ENCODE measurements around the gene KIFBP. TPM values are rescaled to one million over a fixed set of nuclear protein-coding genes. Genes with fewer than 3 reads are reported as not detected.

Gene KIFBP
- total RNA-seq, 2 experiments from 2014 or later, result 16.0 to 23.1 TPM

GRCh38 chr10:69045441-69046300 is 57.1 kb downstream of the KIFBP start:
- CTCF ChIA-PET, result interaction anchor here (0.6 to 4.3 kb wide), 13 partner anchors 8 to 496 kb away, joined by 3 to 24 read pairs (median 7); partner anchors contain the start of gene SRGN
- Mint-ChIP-seq H3K36me3 (no peaks in the 10 kb centered on the region), H3K4me3 (peak overlapping the region; percentile 58), H3K9me3 (ENCODE audit: low read depth) (no peaks in the 10 kb centered on the region), H3K4me1 (peaks cover 57% of the 10 kb centered on the region), H3K27ac (peak overlapping the region; percentile 98), H3K27me3 (no peaks in the 10 kb centered on the region)
- DNase-seq (peak; percentile 68), ATAC-seq (peak; percentile 76)

DNA sequence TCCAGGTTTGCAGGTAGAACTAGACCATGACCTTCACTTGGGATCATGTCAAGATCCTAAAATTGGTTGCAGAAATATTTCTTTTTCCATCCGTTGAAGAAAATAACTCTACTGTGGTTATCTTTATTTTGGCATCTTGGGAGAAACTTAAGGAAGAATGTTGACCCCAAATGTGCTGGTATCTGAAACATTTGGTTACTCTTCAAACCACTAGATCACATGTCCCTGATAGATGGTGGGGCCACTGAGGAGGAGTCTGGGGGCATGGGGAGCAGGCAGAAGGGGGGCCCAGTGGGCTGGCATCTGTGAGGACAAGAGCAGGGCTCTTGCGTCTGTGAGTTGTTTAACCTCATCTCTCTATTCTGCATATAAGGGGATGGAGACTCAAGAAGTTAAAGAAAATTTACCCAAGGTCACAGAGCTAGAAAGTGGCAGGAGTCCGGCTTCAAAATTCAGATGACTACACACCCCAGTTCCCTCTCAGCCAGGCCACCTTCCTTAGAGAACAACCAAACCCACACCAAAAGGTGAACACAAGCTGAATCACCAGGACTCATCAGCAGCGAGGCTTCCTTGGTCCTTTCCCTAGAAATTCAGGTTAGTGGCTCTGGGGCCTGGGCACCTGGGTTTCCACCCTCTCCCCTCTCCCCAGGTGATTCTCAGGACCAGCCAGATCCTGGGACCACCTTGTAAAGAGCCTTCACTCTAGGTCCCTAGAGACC is 58.7 kb downstream of the KIFBP start:
- Mint-ChIP-seq H3K9me3 (ENCODE audit: low read depth) (no peaks in the 10 kb centered on the region), H3K4me3 (no peak overlapping the region), H3K27me3 (no peaks in the 10 kb centered on the region), H3K27ac (peak overlapping the region; percentile 58), H3K36me3 (no peaks in the 10 kb centered on the region), H3K4me1 (peaks cover 71% of the 10 kb centered on the region)
- DNase-seq (no peak), ATAC-seq (no peak)
- CTCF ChIA-PET, result interaction anchor here (1.0 to 4.3 kb wide), 2 partner anchors 9 to 46 kb away, joined by 5 to 24 read pairs; no protein-coding TSS in a partner anchor

DNA sequence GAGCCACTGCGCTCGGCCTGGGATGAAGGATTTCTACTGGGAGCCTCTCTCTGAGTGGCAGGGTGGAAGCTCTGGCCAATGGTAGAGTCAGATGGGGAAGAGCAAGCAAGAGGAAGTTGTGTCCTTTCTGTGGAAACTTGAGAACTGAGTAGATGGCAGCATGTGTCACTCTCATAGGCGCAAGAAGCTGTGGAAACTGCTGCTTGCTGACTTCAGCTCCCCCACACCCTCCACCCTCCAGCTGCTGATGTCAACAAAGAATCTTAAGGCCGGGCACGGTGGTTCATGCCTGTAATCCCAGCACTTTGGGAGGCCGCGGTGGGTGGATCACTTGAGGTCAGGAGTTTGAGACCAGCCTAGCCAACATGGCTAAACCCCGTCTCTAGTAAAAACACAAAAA is 59.5 kb downstream of the KIFBP start:
- ATAC-seq (peak; percentile 7), DNase-seq (peak; percentile 59)
- Mint-ChIP-seq H3K4me1 (peaks cover 79% of the 10 kb centered on the region), H3K27me3 (no peaks in the 10 kb centered on the region), H3K9me3 (ENCODE audit: low read depth) (no peaks in the 10 kb centered on the region), H3K27ac (peak overlapping the region; percentile 50), H3K4me3 (no peak overlapping the region), H3K36me3 (no peaks in the 10 kb centered on the region)
- CTCF ChIA-PET, result interaction anchor here (1.0 to 1.5 kb wide), 3 partner anchors 35 to 181 kb away, joined by 3 read pairs; no protein-coding TSS in a partner anchor

DNA sequence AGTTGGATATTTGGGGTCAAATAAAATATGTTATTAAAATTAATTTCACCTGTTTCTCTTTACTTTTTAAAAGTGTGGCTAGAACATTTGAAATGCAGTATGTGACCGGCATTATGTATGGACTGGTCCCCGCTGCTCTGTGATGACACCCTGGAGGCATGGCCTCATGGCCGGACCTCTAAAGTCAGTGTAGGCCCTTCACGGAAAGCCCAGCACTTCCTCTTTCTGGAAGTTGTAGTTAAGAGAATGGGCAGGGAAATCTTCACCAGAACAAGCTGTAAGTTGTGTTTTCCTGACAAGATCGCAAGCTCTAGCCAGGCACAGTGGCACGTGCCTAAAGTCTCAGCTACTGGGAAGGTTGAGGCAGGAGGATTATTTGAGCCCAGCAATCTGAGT is 61.0 kb downstream of the KIFBP start:
- no peaks in the 10 kb centered on the region for H3K9me3 Mint-ChIP-seq (ENCODE audit: low read depth)
- CTCF ChIA-PET, result interaction anchor here (1.5 kb wide), 2 partner anchors 16 to 179 kb away, joined by 3 to 5 read pairs; no protein-coding TSS in a partner anchor
- no peak for ATAC-seq
- no peaks in the 10 kb centered on the region for H3K36me3 Mint-ChIP-seq
- H3K4me3 Mint-ChIP-seq, result no peak overlapping the region
- H3K27me3 Mint-ChIP-seq, result no peaks in the 10 kb centered on the region
- DNase-seq, result no peak
- H3K27ac Mint-ChIP-seq, result no peak overlapping the region
- peaks cover 77% of the 10 kb centered on the region for H3K4me1 Mint-ChIP-seq

- DNase-seq, result peak; percentile 84
- Mint-ChIP-seq H3K27ac (peak overlapping the region; percentile 77), H3K4me3 (no peak overlapping the region)
These were observed 62.7 kb downstream of the KIFBP start for GRCh38 chr10:69051303-69051702.

GRCh38 chr10:69051710-69052487 is 63.3 kb downstream of the KIFBP start:
- no peak overlapping the region for H3K4me3 Mint-ChIP-seq
- H3K9me3 Mint-ChIP-seq (ENCODE audit: low read depth), result no peaks in the 10 kb centered on the region
- ATAC-seq (no peak), DNase-seq (no peak)
- H3K4me1 Mint-ChIP-seq, result peaks cover 75% of the 10 kb centered on the region
- peak overlapping the region; percentile 77 for H3K27ac Mint-ChIP-seq
- H3K27me3 Mint-ChIP-seq, result no peaks in the 10 kb centered on the region
- CTCF ChIA-PET, result interaction anchor here (0.6 to 1.4 kb wide), 5 partner anchors 10 to 46 kb away, joined by 3 to 5 read pairs (median 3); no protein-coding TSS in a partner anchor
- H3K36me3 Mint-ChIP-seq, result no peaks in the 10 kb centered on the region

More at GRCh38 chr10:69051303-69051702, 62.7 kb downstream of the KIFBP start:
- ATAC-seq, result peak; percentile 74
- no peaks in the 10 kb centered on the region for H3K9me3 Mint-ChIP-seq (ENCODE audit: low read depth)
- H3K4me1 Mint-ChIP-seq, result peaks cover 75% of the 10 kb centered on the region
- no peaks in the 10 kb centered on the region for H3K27me3 Mint-ChIP-seq
- H3K36me3 Mint-ChIP-seq, result no peaks in the 10 kb centered on the region
- CTCF ChIA-PET, result interaction anchor here (0.6 to 1.4 kb wide), 5 partner anchors 10 to 45 kb away, joined by 3 to 5 read pairs (median 3); no protein-coding TSS in a partner anchor

DNA sequence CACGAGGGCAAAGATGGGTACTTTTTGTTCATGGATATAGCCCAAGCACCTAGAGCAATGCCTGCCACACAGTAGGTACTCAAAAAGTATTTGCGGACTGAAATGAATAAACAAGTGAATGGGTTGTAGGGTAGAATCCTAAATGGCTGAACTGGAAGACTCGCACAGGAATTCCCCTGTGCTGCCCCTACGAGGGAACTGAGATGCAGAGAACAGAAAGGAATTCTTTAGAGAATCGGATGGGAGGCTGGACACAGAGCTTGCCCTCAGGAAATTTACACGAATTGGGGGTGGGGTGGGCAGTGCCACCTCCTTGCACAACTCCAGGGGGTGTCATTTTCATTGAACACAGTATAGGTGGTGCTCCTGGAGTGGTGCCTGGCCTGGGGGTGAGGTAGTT is 64.1 kb downstream of the KIFBP start:
- CTCF ChIA-PET, result interaction anchor here (1.4 kb wide), 1 partner anchor 47 kb away, joined by 3 read pairs; no protein-coding TSS in a partner anchor
- Mint-ChIP-seq H3K36me3 (no peaks in the 10 kb centered on the region), H3K4me1 (peaks cover 76% of the 10 kb centered on the region), H3K27ac (peak overlapping the region; percentile 48), H3K27me3 (no peaks in the 10 kb centered on the region), H3K4me3 (no peak overlapping the region), H3K9me3 (ENCODE audit: low read depth) (no peaks in the 10 kb centered on the region)
- DNase-seq (no peak), ATAC-seq (no peak)

- Mint-ChIP-seq H3K27me3 (no peaks in the 10 kb centered on the region), H3K4me1 (peaks cover 68% of the 10 kb centered on the region), H3K27ac (peak overlapping the region; percentile 87), H3K4me3 (no peak overlapping the region), H3K9me3 (ENCODE audit: low read depth) (no peaks in the 10 kb centered on the region), H3K36me3 (no peaks in the 10 kb centered on the region)
- ATAC-seq, result peak; percentile 50
- no peak for DNase-seq
- CTCF ChIA-PET, result interaction anchor here (0.7 to 2.9 kb wide), 6 partner anchors 10 to 171 kb away, joined by 3 to 24 read pairs (median 4); no protein-coding TSS in a partner anchor
These were observed 66.6 kb downstream of the KIFBP start for GRCh38 chr10:69055241-69055640.

DNA sequence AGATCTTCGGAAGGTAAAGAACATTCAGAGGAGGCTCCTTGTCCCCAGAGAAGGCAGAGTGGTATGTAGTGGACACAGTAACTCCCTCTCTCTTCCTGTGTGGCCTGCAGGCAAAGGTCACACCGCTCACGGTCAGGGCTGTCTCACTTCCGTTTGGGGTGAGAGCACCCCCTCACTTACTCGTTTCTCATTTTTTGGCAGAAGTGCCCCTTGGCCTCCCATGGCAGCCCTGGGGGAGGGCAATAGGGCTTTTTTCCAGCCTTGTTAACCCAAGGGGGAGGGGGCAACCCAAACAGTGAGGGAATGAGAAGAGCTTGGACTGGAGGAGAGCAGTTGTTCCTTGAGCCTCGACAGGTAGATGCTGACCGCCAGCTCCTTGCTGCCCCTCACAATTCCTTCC is 67.5 kb downstream of the KIFBP start:
- ATAC-seq (no peak), DNase-seq (peak; percentile 55)
- Mint-ChIP-seq H3K9me3 (ENCODE audit: low read depth) (no peaks in the 10 kb centered on the region), H3K4me1 (peaks cover 67% of the 10 kb centered on the region), H3K36me3 (no peaks in the 10 kb centered on the region), H3K27ac (peak overlapping the region; percentile 87), H3K27me3 (no peaks in the 10 kb centered on the region), H3K4me3 (no peak overlapping the region)
- CTCF ChIA-PET, result interaction anchor here (1.2 to 2.9 kb wide), 5 partner anchors 10 to 35 kb away, joined by 3 to 24 read pairs (median 5); partner anchors contain the start of gene SRGN

DNA sequence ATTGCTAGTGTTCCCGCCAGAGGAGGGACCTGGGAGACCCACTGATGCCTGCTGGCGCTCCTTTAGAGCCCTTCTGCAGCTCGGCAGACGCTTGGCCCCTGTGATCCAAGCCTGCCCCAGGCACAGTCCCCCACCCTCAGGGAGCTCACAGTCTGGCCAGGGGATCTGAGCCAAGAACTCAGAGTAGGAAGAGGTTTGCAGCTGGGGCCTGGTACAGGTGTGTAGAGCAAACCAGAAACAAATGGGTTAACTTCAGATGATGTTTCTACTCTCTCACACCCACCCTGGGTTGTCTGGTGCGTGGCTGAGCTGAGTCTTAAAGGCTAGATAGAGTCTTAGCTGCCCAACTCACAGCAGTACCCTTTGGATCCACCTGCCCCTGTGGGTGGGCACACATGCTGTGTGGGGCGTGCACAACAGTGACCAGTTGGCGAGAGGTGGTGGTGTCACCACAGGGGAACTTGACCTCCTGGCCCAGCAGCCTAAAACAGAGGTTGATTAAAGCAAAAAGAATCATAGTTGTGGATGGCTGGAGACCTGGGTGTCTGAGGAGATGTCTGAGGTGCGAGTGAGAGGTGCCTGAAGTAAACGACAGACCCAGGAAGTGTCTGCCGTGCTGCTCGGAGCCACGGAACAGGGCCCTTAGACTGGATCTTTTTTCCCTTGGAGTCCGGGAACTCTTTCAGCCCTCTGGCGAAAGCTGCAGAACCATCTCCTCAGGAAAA is 68.1 kb downstream of the KIFBP start:
- CTCF ChIA-PET, result interaction anchor here (1.3 to 2.9 kb wide), 4 partner anchors 12 to 35 kb away, joined by 3 to 24 read pairs (median 6); partner anchors contain the start of gene SRGN
- peaks cover 67% of the 10 kb centered on the region for H3K4me1 Mint-ChIP-seq
- H3K27ac Mint-ChIP-seq, result peak overlapping the region; percentile 87
- H3K9me3 Mint-ChIP-seq (ENCODE audit: low read depth), result no peaks in the 10 kb centered on the region
- H3K36me3 Mint-ChIP-seq, result no peaks in the 10 kb centered on the region
- H3K27me3 Mint-ChIP-seq, result no peaks in the 10 kb centered on the region
- ATAC-seq (no peak), DNase-seq (no peak)
- H3K4me3 Mint-ChIP-seq, result no peak overlapping the region

GRCh38 chr10:69057261-69057950 is 68.8 kb downstream of the KIFBP start:
- Mint-ChIP-seq H3K36me3 (no peaks in the 10 kb centered on the region), H3K4me1 (peaks cover 67% of the 10 kb centered on the region), H3K4me3 (peak overlapping the region; percentile 19), H3K27me3 (no peaks in the 10 kb centered on the region), H3K27ac (peak overlapping the region; percentile 87), H3K9me3 (ENCODE audit: low read depth) (no peaks in the 10 kb centered on the region)
- peak; percentile 79 for DNase-seq
- CTCF ChIA-PET, result interaction anchor here (1.3 to 2.9 kb wide), 3 partner anchors 12 to 34 kb away, joined by 4 to 24 read pairs (median 9); partner anchors contain the start of gene SRGN
- peak; percentile 56 for ATAC-seq

Data from activated CD8-positive, alpha-beta memory T cell treated with anti-CD3 and anti-CD28 coated beads, Interleukin-2, amount 10 ng/mL, durations not matched to agents 7 days and 5 days (primary cell).